ENCODE data around the gene IGLON5.

The IGLON5 gene

DNA sequence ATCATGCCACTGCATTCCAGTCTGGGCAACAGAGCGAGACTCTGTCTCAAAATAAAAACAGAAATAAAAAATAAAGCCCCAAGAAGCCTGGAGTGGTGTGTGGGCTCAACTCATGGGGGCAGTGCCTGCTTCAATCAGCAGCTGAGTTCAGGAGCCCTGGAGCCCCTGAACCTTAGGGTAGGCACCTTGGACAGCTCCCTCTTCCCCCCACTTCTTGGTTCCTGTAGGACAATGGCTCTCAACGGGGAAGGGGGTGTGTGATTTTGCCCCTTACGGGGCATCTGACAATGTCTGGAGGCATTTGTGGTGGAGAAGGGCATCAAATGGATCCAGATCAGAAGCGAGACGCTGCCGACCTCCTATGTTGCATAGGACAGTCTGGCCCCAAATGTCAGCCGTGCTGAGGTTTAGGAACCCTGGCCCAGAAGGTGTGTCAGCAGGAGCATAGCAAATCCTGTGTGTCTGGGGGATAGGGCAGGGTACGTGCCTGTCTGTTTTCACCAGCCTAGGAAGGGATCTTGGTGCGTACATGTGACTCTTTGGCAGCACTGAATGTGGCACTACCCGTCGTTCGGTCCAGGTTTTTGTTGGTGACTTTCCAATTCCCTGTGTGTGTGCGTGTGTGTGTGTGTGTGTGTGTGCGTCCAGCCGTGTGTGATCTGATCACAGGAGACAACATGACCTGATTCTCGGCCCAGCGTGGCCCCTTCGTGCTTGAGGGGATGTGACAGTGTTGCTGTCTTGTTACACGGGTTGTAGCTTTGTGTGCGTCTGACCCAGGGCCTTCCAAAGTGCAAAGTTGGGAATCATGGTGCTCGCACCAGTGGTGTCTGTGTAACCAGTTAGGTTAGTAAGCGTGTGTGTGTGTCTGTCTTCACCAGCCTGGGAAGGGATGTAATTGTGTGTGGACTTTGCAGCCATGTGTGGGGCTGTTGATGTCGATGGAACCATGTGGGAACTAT lies 7.5 kb downstream of the IGLON5 start:
- no peak for DNase-seq

DNA sequence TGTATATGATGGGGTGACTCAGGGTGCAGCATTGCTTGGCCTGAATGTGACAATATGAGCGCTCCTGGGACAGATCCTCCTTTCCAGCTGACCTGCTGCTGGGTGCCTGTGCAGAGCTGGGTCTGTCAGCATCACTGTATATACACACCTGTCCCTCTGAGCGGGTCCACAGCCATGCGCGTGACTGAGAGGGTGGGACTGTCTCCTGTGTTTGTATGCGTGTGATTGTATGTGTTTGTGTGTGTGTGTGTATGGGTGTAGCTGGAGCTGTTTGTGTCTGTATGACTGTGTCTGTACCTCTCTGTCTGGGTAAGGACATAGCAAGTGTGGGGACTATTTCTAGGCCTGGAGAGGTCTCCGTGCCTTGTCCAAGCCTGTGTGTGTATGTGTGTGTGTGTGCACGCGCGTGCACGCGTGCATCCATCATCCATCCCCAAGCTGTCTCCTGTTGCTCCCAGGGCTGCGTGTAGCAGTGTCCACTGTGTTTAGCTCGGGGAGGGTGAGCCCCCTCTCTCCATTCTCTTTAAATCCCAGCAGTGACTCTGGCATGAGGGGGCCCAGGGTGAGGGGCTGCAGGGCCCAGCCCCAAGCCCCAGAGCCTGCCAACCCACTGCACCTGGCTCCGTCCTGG lies 8.3 kb downstream of the IGLON5 start:
- no peak for DNase-seq

DNA sequence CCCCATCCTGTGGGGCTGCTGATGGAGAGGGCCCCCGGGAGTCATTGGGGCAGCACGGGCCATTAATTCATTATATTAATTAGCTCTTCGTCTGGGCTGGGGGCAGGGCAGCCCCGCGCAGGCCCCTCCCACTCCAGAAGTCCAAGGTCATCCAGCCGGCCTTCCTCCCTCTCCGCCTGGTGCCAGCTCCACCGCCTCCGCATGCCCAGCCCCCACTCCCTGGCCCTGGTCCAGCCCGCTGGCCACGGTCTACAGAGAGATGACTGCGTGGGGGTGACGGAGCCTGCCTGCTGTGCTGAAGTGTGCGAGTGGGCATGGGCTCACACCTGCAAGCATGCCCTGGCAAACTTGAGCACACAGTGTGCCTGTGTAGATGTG lies 8.8 kb downstream of the IGLON5 start:
- DNase-seq = no peak

DNA sequence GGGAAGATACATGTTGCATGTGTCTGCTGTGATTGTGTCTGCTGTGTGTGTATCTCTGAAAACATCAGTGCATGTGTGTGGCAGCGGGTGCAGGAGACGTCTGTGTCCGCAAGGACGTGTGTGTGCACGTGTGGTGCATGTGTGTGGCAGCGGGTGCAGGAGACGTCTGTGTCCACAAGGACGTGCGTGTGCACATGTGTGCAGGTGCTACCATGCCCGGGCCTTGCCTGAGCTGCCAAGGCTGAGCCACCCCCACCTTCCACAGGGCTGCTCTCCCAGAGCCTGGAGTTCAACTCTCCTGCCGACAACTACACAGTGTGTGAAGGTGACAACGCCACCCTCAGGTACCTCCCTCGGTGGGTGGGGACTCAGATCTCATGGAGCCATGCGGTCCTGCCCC lies 10.4 kb downstream of the IGLON5 start:
- no peak for DNase-seq

DNA sequence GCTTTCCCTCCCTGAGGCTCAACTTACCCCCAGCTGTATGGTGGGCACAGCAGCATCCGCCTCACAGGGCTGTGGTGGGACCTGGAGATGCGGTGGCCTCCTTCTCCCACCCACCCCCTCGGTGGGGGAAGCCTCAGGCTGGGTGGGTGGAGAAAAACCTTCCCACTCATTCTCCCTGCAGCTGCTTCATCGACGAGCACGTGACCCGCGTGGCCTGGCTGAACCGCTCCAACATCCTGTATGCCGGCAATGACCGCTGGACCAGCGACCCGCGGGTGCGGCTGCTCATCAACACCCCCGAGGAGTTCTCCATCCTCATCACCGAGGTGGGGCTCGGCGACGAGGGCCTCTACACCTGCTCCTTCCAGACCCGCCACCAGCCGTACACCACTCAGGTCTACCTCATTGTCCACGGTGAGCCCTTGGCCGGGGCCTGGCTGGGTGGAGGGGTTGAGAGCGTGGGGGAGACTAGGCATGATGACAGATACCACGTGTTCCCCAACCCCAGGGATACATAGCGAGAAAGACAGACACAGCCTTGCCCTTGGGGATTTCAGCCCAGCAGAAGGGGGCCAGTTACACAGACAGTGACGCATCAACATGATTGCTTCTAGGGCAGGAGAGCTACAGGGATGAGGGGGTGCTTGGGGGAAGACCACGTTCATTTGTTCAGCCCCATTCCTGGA lies 12.2 kb downstream of the IGLON5 start:
- no peak for DNase-seq

DNA sequence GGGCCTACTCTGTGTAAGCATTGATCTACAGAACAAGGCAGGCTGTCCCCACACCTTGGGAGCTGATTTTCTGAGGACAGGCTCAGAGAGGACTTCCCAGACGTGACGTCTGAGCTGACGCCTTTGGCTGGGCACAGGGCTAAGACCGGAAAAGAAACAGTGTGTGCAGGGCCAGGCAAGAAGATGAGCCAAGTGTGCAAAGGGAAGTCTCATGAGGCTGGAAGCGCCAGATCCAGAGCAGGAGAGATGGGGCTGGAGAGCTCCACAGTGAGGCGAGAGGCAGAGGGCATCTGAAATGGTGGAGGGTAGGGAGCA lies 12.7 kb downstream of the IGLON5 start:
- no peak for DNase-seq

DNA sequence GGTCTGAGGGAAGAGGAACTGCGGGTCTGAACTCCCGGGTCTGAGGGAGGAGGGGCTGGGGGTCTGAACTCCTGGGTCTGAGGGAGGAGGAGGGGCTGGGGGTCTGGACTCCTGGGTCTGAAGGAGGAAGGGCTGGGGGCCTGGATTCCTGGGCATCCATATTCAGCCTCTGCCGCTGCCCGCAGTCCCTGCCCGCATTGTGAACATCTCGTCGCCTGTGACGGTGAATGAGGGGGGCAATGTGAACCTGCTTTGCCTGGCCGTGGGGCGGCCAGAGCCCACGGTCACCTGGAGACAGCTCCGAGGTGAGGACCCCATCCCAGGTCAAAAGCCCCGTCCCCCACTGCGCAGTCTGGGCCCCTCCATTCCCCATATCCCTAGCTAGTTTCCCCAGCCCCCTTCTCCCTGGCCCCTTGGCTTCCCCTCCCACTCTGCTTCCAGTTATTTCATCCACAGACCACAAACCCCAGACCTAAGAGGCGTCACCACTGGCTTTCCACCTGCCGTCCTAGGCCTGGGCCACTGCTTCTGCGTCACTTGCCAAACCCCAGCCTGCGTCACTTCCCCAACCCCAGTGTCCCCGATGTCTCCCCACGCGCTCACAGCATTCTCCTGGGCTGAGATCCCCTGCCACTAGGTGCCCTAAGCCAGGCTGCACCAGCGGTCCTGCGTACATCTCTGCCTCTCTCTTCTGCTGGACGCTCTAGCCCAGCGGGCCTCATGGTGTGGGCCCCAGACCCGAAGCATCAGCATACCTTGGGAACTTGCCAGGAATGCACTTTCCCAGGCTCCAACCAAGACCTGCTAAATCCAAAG lies 13.9 kb downstream of the IGLON5 start:
- DNase-seq = no peak

DNA sequence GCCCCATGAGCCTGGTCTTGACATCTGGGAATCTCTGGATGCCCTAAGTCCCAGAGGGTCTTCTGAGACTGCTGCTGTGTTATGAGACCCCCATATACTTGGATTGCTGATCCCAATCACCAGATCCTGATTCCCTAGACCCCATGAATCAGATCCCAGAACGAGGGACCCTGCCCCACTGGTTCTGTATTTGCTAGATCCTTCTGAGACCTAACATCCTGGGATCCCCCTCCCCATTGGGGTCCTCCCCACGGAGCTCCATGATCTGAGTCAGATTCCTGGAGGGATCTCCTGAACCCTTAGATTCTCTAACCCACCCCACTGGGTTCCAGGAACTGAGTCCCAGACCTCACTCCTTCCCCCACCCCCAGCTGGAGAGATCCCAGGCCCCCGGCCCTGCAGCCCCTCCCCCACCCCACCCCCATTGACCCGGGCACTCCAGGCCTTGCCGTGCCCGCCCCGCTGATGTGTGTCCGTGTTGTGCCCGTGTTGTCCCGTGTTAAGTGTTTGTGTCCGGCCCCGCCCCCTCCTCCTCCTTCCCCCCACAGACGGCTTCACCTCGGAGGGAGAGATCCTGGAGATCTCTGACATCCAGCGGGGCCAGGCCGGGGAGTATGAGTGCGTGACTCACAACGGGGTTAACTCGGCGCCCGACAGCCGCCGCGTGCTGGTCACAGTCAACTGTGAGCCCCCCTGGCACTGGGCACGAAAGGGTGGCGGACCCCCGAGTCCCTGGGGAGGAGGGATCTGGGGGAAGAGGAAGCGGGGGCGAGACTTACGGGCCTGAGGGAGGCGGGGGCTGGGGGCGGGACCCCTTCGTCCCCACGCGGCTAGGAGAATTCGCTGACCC lies 15.0 kb downstream of the IGLON5 start:
- no peak for DNase-seq

DNA sequence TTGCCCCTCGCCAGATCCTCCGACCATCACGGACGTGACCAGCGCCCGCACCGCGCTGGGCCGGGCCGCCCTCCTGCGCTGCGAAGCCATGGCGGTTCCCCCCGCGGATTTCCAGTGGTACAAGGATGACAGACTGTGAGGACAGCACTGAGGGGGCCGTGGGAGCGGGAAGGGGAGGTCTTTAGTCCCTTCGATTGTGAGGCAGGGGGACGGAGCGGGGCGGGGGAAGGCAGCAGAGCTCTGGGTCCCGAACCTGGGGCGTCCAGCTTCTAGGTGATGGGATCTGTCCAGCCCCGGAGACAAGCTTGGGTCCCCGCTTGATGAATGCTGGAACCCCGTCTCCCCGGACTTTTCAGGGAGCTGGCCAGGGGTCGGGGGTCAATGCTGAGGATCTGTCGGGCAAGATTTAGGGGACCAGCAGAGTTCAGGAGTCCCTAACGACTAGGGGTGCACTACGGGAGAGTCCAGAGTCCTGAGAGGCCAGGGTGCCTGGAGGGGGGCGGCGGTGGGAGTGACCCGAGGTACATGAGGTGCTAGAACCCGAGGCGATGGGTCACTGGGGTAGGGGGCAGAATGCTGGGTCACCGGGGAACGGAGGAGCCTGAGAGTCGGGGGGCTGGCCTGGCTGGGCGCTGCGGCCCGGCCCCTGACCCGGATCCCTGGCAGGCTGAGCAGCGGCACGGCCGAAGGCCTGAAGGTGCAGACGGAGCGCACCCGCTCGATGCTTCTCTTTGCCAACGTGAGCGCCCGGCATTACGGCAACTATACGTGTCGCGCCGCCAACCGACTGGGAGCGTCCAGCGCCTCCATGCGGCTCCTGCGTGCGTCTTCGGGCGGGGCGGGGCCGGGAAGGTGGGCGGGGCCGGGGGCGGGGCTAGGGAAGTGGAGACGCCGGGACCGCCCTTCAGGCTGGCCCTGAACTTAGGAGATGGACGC lies 15.9 kb downstream of the IGLON5 start:
- DNase-seq = peak; percentile 24

DNA sequence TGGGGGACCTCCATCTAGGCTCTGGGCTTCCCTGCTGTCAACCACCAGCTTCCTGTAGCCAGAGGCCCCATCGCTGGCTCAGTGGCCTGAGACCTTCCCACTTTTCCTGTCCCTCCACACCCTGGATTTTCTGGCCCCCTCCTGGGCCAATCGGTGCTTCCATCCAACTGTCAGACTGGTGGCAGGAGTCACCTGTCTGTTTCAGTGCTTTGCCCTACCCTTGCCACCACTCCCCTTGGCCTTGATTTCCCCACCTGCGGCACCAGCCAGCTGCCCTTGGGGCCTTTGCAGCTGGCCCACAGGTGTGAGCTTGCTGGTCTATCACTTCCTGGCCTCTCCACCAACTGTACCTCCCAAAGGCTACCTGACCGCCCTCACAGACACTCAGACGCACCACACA lies 18.0 kb downstream of the IGLON5 start:
- no peak for DNase-seq

DNA sequence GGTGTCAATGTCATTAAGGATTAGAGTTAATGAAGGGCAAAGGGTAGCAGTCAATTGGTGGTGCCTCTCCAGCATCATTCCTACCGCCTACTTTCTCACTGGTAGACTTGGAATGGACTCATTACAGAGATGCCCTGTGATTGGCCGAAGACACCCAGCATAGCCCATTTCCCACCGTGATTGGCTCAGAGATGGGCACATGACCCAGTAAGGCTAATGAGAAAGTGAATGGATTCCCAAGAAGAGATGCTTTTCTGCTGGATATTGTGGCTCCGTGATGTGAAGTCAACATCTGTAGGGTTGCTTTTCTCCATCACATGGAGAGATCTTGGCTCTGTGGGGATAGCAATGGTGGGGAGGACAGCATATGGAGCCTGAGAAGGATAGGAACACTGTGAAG lies 18.9 kb downstream of the IGLON5 start:
- DNase-seq = no peak

DNA sequence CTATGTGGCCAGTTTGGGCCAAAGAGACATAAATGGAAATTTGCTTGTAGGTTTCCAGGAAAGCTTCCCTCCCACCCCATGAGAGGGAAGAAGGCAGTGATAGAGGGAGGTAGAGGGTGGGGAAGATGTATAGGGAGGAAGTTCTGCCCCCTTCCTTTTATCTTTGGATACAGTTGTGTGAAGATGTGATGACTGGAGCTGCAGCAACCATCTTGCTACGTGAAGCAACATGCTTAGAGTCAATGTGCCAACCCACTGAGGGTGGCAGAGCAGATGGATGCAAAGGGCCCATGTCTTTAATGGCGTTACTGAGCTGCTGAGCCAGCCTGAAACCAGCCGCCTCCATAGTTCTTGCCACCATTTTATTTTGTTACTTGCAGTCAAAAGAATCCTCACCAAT lies 19.7 kb downstream of the IGLON5 start:
- no peak for DNase-seq

DNA sequence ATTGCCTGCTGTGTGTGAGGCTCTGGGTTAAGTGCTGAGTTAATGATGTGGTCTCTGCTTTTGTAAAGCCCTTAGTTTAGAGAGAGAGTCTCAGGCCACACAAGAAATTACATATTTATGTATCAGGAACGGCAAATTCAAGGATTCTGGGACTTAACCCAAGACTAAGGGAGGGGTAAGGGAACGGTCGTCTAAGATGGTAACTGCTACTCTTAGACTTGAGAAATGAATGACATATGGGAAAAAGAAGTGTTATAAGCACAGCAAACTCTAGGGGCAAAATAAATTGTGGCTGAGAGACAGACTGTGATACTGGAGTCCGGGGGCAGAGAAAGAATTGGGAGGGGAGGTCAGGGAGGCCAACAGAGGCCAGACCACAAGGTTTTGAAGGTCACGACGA lies 20.3 kb downstream of the IGLON5 start:
- DNase-seq = no peak

DNA sequence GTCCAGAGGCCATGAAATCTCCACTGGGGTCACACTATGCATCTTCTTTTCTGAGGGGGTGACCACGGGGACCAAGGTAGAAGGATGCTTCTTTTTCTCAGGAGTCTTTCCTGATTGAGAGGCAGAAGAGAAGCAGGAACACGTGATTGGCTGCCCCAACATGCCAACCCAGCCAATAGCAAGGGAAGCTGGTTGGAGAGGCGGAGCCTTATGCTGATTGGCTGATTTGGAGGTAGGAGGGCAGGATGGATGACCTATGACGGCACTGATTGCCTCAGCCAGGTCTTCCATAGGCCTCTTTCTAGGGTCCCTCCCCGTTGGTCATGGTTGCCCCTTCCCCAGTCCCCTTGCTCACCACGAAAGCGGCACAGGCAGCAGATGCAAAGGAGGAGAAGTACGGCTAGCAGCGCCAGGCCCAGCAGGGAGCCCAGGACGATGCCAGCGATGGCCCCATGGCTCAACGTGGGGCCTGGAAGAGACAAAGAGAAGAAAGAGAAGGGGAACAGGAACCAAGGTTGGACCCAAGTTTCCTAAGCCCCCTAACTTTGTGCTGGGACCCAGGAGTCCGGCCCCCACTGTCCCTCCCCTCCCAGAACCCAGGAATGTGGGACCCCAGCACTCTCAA lies 22.5 kb downstream of the IGLON5 start:
- DNase-seq = no peak

DNA sequence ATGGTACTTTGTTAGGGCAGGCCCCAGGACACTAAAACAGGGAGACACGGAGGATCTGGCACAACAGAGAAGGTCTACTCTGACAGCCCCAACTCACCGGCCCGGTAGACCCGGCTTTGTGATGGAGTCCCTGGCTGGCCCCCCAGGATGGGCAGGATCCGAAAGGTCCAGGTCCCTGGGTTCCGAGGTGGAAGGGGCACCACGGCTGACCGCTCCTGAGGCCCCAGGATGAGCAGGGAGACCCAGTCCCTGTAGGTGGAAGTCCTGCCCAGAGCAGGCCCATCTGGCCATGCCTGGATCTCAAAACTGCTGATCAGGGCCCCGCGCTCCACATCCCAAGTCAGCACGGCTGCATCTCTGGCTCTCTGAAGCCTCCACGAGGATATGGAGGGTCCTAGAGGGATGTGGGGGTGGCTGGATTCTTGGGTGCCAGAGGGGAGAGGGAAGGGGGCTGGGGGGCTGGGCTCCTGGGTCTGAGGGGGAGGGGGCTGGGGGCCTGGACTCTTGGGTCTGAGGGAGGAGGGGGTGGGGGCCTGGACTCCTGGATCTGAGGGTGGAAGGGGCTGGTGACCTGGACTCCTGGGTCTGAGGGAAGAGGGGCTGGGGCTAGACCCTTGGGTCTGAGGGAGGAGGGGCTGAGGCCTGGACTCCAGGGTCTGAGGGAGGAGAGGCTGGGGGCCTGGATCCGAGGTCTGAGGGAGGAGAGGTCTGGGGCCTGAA lies 25.9 kb downstream of the IGLON5 start:
- DNase-seq = no peak

DNA sequence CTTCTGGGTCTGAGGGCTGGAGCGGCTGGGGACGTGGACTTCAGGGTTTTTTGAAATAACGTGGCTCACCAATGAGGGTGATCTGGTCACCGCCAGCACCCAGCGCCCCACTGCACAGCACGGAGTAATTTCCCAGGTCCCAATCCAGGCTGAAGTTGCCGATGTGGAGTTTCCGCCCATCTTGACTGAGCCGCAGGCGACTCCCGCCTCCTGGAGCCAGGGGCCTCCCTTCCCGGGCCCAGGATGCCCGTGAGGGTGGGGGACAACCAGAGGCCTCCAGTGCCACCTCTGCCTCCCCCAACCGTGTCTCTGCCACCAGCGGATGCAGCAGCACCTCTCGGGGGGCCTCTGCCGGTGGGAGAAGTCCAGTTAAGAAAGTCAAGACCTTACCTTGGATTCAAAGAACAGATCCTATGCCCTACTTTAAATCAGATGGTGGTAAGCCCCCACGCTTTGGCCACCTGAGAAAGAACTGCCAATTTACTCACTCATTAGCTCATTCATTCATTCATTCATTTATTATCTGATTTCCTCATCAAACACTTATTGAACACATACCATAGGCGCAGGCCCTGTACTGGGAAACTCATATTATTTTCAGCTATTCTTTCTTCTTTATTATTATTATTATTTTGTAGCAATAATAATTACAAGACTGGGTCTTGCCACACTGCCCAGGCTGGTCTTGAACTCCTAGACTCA lies 26.6 kb downstream of the IGLON5 start:
- DNase-seq = no peak

DNA sequence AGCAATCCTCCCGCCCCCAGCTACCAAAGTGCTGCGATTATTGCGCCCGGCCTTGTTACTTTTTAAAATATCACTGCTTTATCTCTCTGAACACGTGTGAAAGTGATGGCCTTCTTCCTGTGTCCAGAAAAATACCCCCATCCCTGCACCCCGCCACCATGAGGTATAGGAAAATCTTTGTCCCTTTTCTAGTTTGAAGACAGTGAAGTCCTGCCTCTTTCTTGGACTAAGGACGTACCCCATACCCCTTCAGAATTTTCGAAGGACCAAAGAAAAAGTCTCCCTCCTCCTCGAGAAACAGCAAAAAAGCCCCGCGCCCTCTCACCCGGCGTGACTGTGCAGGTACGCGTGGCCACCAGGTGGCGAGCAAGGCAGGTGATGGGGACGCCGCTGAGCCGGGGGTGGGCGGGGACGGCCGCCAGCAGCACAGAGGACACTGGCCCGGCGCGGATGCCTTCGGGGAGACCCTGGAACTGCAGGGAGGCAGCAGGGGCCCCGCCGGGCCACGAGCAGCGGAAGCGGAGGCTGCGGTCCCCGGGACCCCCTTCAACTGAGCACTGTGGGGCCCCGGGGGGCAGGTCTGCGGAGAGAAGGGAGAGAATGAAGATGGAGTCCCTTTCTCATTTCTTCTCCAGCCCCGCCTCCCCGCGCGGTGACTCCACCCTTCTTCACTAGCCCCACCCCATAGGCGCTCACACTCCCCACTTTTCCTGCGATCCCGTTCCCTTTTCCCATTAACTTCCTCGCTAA lies 27.3 kb downstream of the IGLON5 start:
- peak; percentile 70 for DNase-seq

DNA sequence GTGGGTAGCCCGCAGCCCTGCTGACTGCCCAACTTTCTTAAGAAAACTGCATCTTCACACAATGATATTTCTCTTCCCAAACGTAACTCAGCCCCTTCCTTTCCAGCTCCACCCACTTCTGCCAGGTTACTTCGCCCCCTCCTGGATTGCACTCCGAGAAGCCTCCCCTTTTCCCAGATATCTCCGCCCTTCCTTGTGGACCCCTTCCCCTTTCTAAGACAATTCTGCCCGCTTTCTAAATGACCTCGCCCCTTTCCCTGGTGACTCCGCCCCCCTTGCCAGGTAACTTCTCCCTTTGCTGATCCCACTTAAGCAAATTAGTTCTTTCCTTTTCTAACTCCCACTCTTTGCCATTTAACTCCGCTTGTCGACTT lies 27.9 kb downstream of the IGLON5 start:
- DNase-seq = no peak
